Hepatocyte (in vitro differentiated cells): Measurements from ENCODE around the gene ADGRL3.

Experiments
- CTCF ChIP-seq: fragments of 200-600 bp; sonication (generic); IDR thresholded peaks from 2 replicates; pipeline ENCODE4 v1.5.1; 2016; ENCODE audit warnings: antibody characterized with exemption, mild to moderate bottlenecking; ENCODE audit not compliant: poor library complexity
- EZH2 ChIP-seq: fragments of 200-600 bp; sonication (generic); IDR thresholded peaks from 2 replicates; pipeline ENCODE4 v1.6.1; 2016; ENCODE audit warnings: antibody characterized with exemption, mild to moderate bottlenecking, borderline replicate concordance

GRCh38 chr4:61992351-61992750, 792.2 kb downstream of the ADGRL3 start:
- no peak for TF ChIP-seq CTCF
- no peak for TF ChIP-seq EZH2
